Adrenal gland (tissue), 12 donors: ENCODE results near the gene LINC01488. TPM values are rescaled to one million over a fixed set of nuclear protein-coding genes. Genes with fewer than 3 reads are reported as not detected.
A peak's percentile ranks its signal among the peaks of the same experiment; 100 is the strongest.

Experiments
- DNase-seq, 7 donors: peaks; one replicate each; pipeline ENCODE4 v3.0.0-alpha.2; 2019 to 2020
- H3K27ac ChIP-seq, 5 donors: fragments of 200-600 bp; sonication (generic) in 4 of 5; 1 replicate in 3 of 5; 2 replicates in 2 of 5; pipeline versions ENCODE4 v1.5.1 to v1.8.0; 2016 to 2020; ENCODE audit warnings: mild to moderate bottlenecking in 1 of 5
- H3K27me3 ChIP-seq: fragments of 200-600 bp; 2 replicates; pipeline ENCODE4 v1.8.0; 2021
- H3K36me3 ChIP-seq, 2 donors: fragments of 200-600 bp; replicated peaks in 1 of 2; 1 replicate in 1 of 2; 2 replicates in 1 of 2; pipeline versions ENCODE4 v1.5.1 to v1.8.0; 2018 to 2022
- H3K4me1 ChIP-seq, 2 donors: fragments of 200-600 bp; replicated peaks in 1 of 2; 1 replicate in 1 of 2; 2 replicates in 1 of 2; pipeline versions ENCODE4 v1.5.1 to v1.8.0; 2018 to 2021
- H3K4me3 ChIP-seq, 4 donors: fragments of 200-600 bp; sonication (generic) in 3 of 4; one replicate each; pipeline ENCODE4 v1.5.1; 2016 to 2018
- H3K9me3 ChIP-seq, 3 donors: fragments of 200-600 bp; sonication (generic) in 1 of 3; replicated peaks in 1 of 3; 1 replicate in 2 of 3; 2 replicates in 1 of 3; pipeline versions ENCODE4 v1.5.1 to v1.8.0; 2016 to 2021
- CTCF ChIP-seq, 6 experiments: fragments of 450-650 bp in 4 of 6; fragments of 200-600 bp in 2 of 6; sonication (generic) in 1 of 6; IDR thresholded peaks; 1 replicate in 5 of 6; 2 replicates in 1 of 6; pipeline versions ENCODE4 v1.5.1 to v1.8.0; 2016 to 2021; ENCODE audit warnings: antibody characterized with exemption in 6 of 6, mild to moderate bottlenecking in 2 of 6, moderate library complexity in 1 of 6
- POLR2A ChIP-seq, 2 donors: fragments of 450-650 bp; IDR thresholded peaks; one replicate each; pipeline ENCODE4 v1.6.1; 2017; ENCODE audit warnings: antibody characterized with exemption in 2 of 2, mild to moderate bottlenecking in 2 of 2, moderate library complexity in 1 of 2
- WGBS, 4 donors: extraction: QIAGEN DNeasy Blood & Tissue Kit in 2 of 4; methylation state at CpG; one replicate each; pipeline versions ENCODE4 v1.1.5 to v1.1.7; 2013 to 2017; 5-methylcytosine and 5-hydroxymethylcytosine counted together
- intact Hi-C, 2 donors: fragments of 100-400 bp; cut with DNase I; formaldehyde crosslinking; loops; one replicate each; pipeline versions ENCODE4 v1.14.1 to v1.15.0; 2022 to 2023
- polyA plus RNA-seq, 3 donors: library from polyadenylated mRNA; stranded (reverse); fragments of 200-250 nt in 2 of 3; fragments of 350-450 nt in 1 of 3; fragmentation: Illumina TruSeq in 1 of 3; extraction: RNeasy Lipid Tissue Mini Kit (QIAGEN cat#74804) in 1 of 3; gene quantifications; one replicate each; pipeline ENCODE4 v1.2.3, GENCODE V29; 2013 to 2014
- total RNA-seq, 9 donors: library from RNA; depleted of rRNA in 4 of 9; stranded (reverse); fragments of >200 nt in 4 of 9; fragments of 120-200 nt in 1 of 9; fragmentation: NEBNext Ultra II Directional in 1 of 9; extraction: Animal tissue kit (Norgen Biotek cat#: 25700) in 1 of 9; gene quantifications; one replicate each; pipeline versions ENCODE4 v1.1.0 to v1.2.4, GENCODE V29; 2013 to 2023
- donor health status: healthy with polysubstance abuse.
- donor health status: Bipolar disorder and iron deficiency.
- donor health status: DM: yes; HTN: yes; CAD: no.
- donor health status: DM: no; HTN: no; CAD: no.
- donor health status: DM: no; HTN: no; CAD: no.
- donor health status: DM: yes; HTN: yes; CAD: no.

The LINC01488 gene
- total and polyA plus RNA-seq, 12 donors = not detected

GRCh38 chr11:69510471-69511357 is 29.3 kb downstream of the LINC01488 start:
- intact Hi-C loops = no loop called here
- Histone ChIP-seq H3K36me3 (no peaks in the 10 kb centered on the region), H3K9me3 (no peaks in the 10 kb centered on the region), H3K4me1 (no peaks in the 10 kb centered on the region), H3K4me3 (no peak overlapping the region), H3K27me3 (no peaks in the 10 kb centered on the region), H3K27ac (no peak overlapping the region)
- no peak for DNase-seq
- TF ChIP-seq POLR2A (IDR thresholded peaks at IDR 0.05) (no peak), CTCF (IDR thresholded peaks at IDR 0.05) (no peak)
- 84 to 92% (median 87%) methylated on average over 8 to 14 of the region's 14 CpGs for WGBS, 4 donors

GRCh38 chr11:69511358-69512055 is 30.0 kb downstream of the LINC01488 start:
- no peak for DNase-seq
- no peak overlapping the region for H3K4me3 ChIP-seq
- intact Hi-C loops = no loop called here

GRCh38 chr11:69512136-69512535 is 30.7 kb downstream of the LINC01488 start:
- Histone ChIP-seq H3K4me3 (no peak overlapping the region), H3K4me1 (no peaks in the 10 kb centered on the region), H3K36me3 (no peaks in the 10 kb centered on the region), H3K27me3 (no peaks in the 10 kb centered on the region), H3K27ac (no peak overlapping the region), H3K9me3 (no peaks in the 10 kb centered on the region)
- WGBS, 4 donors = 75 to 94% (median 87%) methylated on average over 1 to 8 of the region's 8 CpGs
- no peak for TF ChIP-seq POLR2A (IDR thresholded peaks at IDR 0.05)
- TF ChIP-seq CTCF (IDR thresholded peaks at IDR 0.05) = no peak
- intact Hi-C loops = no loop called here
- no peak for DNase-seq

More at GRCh38 chr11:69511358-69512055, 30.0 kb downstream of the LINC01488 start:
- WGBS, 4 donors = 82 to 92% (median 88%) methylated on average over 15 to 21 of the region's 21 CpGs
- no peak overlapping the region for H3K27ac ChIP-seq
- no peaks in the 10 kb centered on the region for H3K36me3 ChIP-seq
- H3K4me1 ChIP-seq = no peaks in the 10 kb centered on the region
- TF ChIP-seq POLR2A (IDR thresholded peaks at IDR 0.05) (no peak), CTCF (IDR thresholded peaks at IDR 0.05) (no peak)
- H3K27me3 ChIP-seq = no peaks in the 10 kb centered on the region
- no peaks in the 10 kb centered on the region for H3K9me3 ChIP-seq

- H3K4me1 ChIP-seq = no peaks in the 10 kb centered on the region
- H3K9me3 ChIP-seq = no peaks in the 10 kb centered on the region
- H3K36me3 ChIP-seq = no peaks in the 10 kb centered on the region
- intact Hi-C loops = no loop called here
- WGBS, 4 donors = 76 to 88% (median 84%) methylated on average over 11 to 16 of the region's 16 CpGs
- TF ChIP-seq POLR2A (IDR thresholded peaks at IDR 0.05) = no peak
- TF ChIP-seq CTCF (IDR thresholded peaks at IDR 0.05) = no peak
- no peak overlapping the region for H3K4me3 ChIP-seq
- no peak overlapping the region for H3K27ac ChIP-seq
- no peaks in the 10 kb centered on the region for H3K27me3 ChIP-seq
- peak in 1 of 7 donors; percentile 4 for DNase-seq
These were observed 31.3 kb downstream of the LINC01488 start for GRCh38 chr11:69512790-69513189.
